ENCODE measurements around the gene SYTL2.

GRCh38 chr11:85823816-85824215 lies 12.9 kb upstream of the SYTL2 start:
- TF ChIP-seq POLR2AphosphoS5 (IDR thresholded peaks at IDR 0.05; ENCODE audit: insufficient read depth in 1 of 2, low read depth in 1 of 2) (no peak), POLR2A (IDR thresholded peaks at IDR 0.05) (no peak), CTCF (IDR thresholded peaks at IDR 0.05) (no peak)

All from vagina (tissue), 2 donors.